Measurements from ENCODE around the gene KLF2.
A peak's percentile ranks its signal among the peaks of the same experiment; 100 is the strongest.

The KLF2 gene

DNA sequence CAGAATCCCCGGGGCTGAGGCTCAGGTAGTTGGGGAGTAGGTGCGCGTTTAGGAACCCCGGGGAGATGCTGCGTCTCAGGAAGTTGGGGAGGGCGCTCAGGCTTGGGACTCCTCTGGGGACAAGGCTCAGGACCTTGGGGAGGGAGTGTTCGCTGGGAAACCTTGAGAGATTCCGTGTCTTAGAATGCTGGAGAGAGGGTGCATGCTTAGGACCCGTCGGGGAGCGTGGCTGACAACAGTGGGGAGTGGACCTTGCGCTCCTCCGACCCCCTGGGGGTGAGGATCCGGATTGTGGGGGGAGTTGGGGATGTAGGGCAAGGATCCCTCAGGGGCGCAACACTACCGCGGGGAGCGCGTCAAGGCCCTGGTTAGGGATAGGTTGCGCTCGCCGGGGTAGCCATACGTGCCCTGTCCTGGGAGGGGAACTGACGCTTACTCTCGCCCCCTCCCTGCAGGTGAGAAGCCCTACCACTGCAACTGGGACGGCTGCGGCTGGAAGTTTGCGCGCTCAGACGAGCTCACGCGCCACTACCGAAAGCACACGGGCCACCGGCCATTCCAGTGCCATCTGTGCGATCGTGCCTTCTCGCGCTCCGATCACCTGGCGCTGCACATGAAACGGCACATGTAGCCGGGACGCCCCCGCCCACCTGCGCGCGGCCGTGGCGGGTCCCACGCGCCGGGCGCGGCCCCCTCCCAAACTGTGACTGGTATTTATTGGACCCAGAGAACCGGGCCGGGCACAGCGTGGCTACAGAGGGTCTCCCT lies 2.0 kb downstream of the KLF2 start:
- TF ChIP-seq, protein P1, sequence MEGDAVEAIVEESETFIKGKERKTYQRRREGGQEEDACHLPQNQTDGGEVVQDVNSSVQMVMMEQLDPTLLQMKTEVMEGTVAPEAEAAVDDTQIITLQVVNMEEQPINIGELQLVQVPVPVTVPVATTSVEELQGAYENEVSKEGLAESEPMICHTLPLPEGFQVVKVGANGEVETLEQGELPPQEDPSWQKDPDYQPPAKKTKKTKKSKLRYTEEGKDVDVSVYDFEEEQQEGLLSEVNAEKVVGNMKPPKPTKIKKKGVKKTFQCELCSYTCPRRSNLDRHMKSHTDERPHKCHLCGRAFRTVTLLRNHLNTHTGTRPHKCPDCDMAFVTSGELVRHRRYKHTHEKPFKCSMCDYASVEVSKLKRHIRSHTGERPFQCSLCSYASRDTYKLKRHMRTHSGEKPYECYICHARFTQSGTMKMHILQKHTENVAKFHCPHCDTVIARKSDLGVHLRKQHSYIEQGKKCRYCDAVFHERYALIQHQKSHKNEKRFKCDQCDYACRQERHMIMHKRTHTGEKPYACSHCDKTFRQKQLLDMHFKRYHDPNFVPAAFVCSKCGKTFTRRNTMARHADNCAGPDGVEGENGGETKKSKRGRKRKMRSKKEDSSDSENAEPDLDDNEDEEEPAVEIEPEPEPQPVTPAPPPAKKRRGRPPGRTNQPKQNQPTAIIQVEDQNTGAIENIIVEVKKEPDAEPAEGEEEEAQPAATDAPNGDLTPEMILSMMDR (IDR thresholded peaks at IDR 0.05; ENCODE audit: borderline replicate concordance, insufficient read depth, low read depth, low read length), result no peak
- peak overlapping the region; percentile 81 for H3K4me3 ChIP-seq (ENCODE audit: low read depth, low read length)

DNA sequence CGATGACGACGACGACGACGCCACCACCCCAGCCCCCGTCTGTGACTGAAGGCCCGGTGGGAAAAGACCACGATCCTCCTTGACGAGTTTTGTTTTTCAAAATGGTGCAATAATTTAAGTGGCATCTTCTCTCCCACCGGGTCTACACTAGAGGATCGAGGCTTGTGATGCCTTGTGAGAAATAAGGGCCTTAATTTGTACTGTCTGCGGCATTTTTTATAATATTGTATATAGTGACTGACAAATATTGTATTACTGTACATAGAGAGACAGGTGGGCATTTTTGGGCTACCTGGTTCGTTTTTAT lies 2.5 kb downstream of the KLF2 start:
- peak overlapping the region; percentile 81 for H3K4me3 ChIP-seq (ENCODE audit: low read depth, low read length)
- TF ChIP-seq, protein P1 (IDR thresholded peaks at IDR 0.05; ENCODE audit: borderline replicate concordance, insufficient read depth, low read depth, low read length), result no peak

DNA sequence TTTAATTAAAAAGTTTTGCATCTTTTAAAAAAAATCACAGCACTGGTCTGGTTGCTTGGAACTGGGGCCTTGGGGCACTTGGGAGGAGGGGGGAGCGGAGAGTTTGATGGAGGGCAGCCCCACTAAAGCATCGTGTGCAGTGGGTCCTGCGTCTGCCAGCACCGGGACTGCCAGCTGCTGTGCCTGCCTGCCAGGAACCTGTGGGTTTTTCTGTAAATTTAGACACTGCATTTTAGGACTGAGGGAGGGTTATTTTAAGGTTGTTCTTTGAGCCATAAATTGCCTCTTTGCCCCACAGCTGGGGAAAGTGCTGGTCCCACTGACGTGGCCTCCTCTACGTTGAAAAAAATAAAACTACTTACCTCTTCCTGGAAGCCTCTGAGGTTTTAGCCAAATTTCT lies 2.9 kb downstream of the KLF2 start:
- TF ChIP-seq, protein P1 (IDR thresholded peaks at IDR 0.05; ENCODE audit: borderline replicate concordance, insufficient read depth, low read depth, low read length), result no peak

DNA sequence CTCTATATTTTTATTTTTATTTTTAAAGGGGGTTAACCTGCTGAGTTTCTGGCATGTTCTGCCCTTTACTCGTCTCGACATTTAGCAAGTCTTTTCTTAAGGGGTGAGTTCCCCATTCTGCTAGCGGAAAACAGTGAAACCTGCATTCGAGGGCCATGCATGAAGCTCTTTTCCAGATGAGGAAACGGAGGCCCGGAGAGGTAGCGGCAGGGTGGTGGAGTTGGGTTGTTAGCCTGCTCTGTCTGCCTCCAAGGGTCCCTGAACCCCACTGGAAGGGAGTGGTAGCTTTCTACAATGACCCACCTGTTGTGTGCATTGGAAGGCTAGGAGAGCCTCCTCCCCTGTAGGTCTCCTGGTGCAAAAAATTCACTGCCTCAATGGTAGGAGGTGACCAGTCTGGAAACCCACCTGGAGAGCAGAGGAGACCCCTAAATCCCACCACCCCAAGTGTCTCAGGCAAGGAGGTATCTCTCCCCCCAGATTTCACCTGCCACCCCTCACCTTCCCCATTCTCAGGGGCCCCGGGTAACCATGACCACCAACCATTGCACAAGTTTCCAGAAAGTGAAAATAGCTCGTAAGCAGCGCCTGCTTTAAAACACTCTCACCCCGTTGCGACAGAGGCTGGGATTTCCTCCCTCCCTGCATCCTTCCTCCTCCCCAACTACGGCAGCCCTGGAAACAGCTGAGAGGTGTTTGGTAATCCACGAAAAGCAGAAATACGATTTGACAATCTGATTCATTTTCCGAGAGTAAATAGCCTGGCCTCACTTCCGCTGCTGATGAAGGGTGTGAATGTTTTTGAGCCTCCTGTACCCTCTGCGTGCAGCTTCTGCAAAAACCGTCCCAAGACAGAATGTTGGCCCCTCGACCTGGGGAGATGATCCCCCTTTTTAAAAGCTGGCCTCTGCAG lies 3.5 kb downstream of the KLF2 start:
- TF ChIP-seq, protein P1 (IDR thresholded peaks at IDR 0.05; ENCODE audit: borderline replicate concordance, insufficient read depth, low read depth, low read length), result no peak
- peak overlapping the region; percentile 81 for H3K4me3 ChIP-seq (ENCODE audit: low read depth, low read length)

More for the DNA sequence above, 2.9 kb downstream of the KLF2 start:
- H3K4me3 ChIP-seq (ENCODE audit: low read depth, low read length), result peak overlapping the region; percentile 81

DNA sequence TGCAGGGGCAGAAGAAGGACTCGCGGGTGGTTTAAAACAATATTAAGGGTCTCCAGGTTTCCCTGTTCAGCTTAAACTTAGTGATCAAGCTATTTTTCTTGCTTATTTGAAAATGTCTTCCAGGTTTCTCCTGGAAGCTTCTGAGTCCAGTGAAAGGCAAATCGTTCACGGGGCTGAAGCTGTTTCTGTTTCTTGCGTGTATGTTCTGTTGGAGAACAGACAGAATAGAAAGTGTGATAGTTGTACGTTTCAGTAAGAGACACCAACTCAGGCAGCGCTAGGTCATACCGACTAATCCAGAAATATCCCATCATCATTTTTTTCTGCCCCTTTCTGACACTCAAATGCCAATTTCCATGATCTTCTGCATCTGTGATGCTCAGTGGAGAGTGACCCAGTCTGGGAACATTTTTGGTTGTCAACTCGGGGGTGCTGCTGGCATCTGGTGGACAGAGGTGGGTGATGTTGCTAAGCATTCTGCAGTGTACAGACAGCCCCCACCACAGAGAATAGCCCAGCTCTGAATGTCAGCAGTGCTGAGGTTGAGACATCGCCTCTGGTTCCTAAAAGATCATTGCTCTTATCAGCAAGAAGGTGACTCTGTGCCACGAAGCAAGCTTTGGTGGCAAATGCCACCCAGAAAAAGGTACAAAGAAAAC lies 4.3 kb downstream of the KLF2 start:
- TF ChIP-seq, protein P1 (IDR thresholded peaks at IDR 0.05; ENCODE audit: borderline replicate concordance, insufficient read depth, low read depth, low read length), result 0 out of 2 replicates have a peak, but pooled peaks have one; percentile 12
- H3K4me3 ChIP-seq (ENCODE audit: low read depth, low read length), result no peak overlapping the region

DNA sequence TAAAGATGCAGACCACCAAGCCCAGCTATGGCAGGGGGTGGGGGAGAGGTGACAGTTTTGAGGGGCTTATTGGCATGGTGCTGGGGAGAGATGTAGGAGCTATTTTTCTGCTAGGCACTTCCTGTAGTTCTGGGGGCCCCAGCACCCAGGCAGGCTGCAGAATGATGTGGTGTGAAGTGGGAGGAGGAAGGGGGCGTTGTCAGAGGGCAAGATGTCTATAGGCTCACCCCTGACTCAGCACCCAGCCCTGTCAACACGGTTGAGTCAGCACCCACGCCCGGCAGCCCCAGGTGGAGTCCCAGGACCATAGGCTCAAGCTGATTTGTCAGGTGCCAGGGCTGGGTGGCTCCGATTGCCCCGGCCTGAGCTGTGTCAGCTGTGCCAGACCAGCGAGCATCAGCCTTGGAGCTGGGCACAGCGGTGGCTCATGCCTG lies 5.8 kb downstream of the KLF2 start:
- TF ChIP-seq, protein P1 (IDR thresholded peaks at IDR 0.05; ENCODE audit: borderline replicate concordance, insufficient read depth, low read depth, low read length), result no peak
- H3K4me3 ChIP-seq (ENCODE audit: low read depth, low read length), result no peak overlapping the region
